ENCODE data around the gene MT1E.
A peak's percentile ranks its signal among the peaks of the same experiment; 100 is the strongest.

MT1E gene

GRCh38 chr16:56675685-56676210 is 50.2 kb downstream of the MT1E start:
- Mint-ChIP-seq H3K4me3 (peak overlapping the region; percentile 64), H3K4me1 (ENCODE audit: low read depth) (peaks cover 15% of the 10 kb centered on the region), H3K27me3 (peaks cover 31% of the 10 kb centered on the region), H3K27ac (peak overlapping the region; percentile 4), H3K36me3 (ENCODE audit: low read depth) (no peaks in the 10 kb centered on the region), H3K9me3 (no peaks in the 10 kb centered on the region)

Measured in stimulated activated naive CD8-positive, alpha-beta T cell treated with anti-CD3 and anti-CD28 coated beads, Interleukin-15, Interleukin-2, amounts not matched to agents 100 ng/mL and 50 ng/mL, for 24 hours (primary cell).